ENCODE results near the gene SENP5. TPM values are rescaled to one million over a fixed set of nuclear protein-coding genes. Genes with fewer than 3 reads are reported as not detected.
"Not testable (repeated sequence)": the region's sequence is repeated elsewhere in the genome, so short reads cannot be mapped to it uniquely, and the experiment has no call there.

SENP5 gene
- total RNA-seq, 3 donors from 2014 or later = 40.3 to 50.9 (median 40.5) TPM

DNA sequence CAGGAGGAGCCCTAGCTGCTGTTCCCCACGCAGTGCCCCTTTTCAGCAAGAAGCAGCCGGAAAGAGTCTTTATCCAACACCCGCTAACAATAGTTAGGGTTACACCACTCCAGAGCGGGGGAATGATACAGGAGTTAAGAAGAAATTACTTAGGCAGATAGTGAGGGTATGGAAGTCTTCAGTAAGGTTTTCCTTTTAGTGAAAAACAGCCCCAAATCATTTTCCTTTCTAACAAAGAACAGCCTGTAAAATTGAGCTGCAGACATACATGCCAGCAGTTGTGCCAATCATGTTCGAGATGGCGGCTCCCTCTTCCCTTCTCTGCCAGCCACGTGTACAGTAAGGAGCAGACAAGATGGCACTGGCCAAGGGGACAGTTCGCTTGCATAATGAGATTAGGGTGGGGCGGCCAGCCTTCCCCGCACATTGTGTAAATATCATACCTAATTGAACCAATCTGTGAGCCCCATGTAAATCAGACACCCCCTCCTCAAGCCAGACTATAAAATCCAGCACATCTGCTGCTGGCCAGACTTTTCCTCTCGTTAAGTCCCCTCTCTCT is 18.5 kb upstream of the SENP5 start:
- no peaks in the 10 kb centered on the region for H3K36me3 ChIP-seq
- no peaks in the 10 kb centered on the region for H3K4me1 ChIP-seq
- H3K27me3 ChIP-seq = no peaks in the 10 kb centered on the region
- H3K4me3 ChIP-seq = no peak overlapping the region
- no peaks in the 10 kb centered on the region for H3K9me3 ChIP-seq
- intact Hi-C loops (cut with DNase I; ENCODE audit: low total_unique reads) = no loop called here
- no peak for DNase-seq (ENCODE audit: low spot score in 2 of 2)
- TF ChIP-seq POLR2A (IDR thresholded peaks at IDR 0.05) (no peak), POLR2AphosphoS5 (IDR thresholded peaks at IDR 0.05) (no peak), CTCF (IDR thresholded peaks at IDR 0.05) (no peak)
- no peak overlapping the region for H3K27ac ChIP-seq

- H3K27ac ChIP-seq; H3K9me3 ChIP-seq; H3K27me3 ChIP-seq; H3K4me1 ChIP-seq; H3K4me3 ChIP-seq; DNase-seq (ENCODE audit: low spot score in 2 of 2); intact Hi-C loops (cut with DNase I; ENCODE audit: low total_unique reads); H3K36me3 ChIP-seq: not testable (repeated sequence)
Observed at GRCh38 chr3:196863000-196863399, 4.7 kb upstream of the SENP5 start.

GRCh38 chr3:196867155-196867506 is 589 bp upstream of the SENP5 start:
- TF ChIP-seq POLR2A (IDR thresholded peaks at IDR 0.05) (no peak), CTCF (IDR thresholded peaks at IDR 0.05) (no peak), POLR2AphosphoS5 (IDR thresholded peaks at IDR 0.05) (no peak)
- Histone ChIP-seq H3K36me3 (no peaks in the 10 kb centered on the region), H3K4me1 (peaks cover 0 to 3% of the 10 kb centered on the region in 2 donors), H3K4me3 (peak overlapping the region; percentile 77 to 99 (median 88)), H3K9me3 (no peaks in the 10 kb centered on the region), H3K27ac (peak overlapping the region; percentile 94 to 95), H3K27me3 (no peaks in the 10 kb centered on the region)
- intact Hi-C loops (cut with DNase I; ENCODE audit: low total_unique reads) = no loop called here
- DNase-seq (ENCODE audit: low spot score in 2 of 2) = no peak

DNA sequence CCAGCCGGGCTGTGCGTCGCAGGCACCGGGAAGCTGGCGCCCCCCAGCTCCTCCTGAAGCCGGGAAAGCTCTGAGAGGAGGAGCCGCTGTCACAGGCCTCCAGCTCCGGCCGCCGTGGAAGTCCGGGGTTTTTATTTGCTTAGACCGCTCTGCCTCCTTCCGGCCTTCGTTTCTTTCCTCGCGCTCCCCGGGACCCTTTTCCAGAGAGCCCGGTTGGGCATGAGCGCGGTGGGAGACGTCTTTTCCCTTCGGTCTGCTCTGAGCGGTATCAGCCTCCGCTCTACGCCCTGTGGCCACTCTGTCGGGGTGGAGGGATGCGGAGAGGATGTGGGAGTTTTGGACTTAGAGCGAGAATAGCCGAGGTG is 559 bp downstream of the SENP5 start:
- DNase-seq (ENCODE audit: low spot score in 2 of 2) = no peak
- Histone ChIP-seq H3K36me3 (no peaks in the 10 kb centered on the region), H3K4me3 (peak overlapping the region; percentile 77 to 99 (median 88)), H3K27me3 (no peaks in the 10 kb centered on the region), H3K9me3 (no peaks in the 10 kb centered on the region), H3K4me1 (peaks cover 0 to 3% of the 10 kb centered on the region in 2 donors), H3K27ac (peak overlapping the region; percentile 94 to 95)
- intact Hi-C loops (cut with DNase I; ENCODE audit: low total_unique reads) = no loop called here
- TF ChIP-seq CTCF (IDR thresholded peaks at IDR 0.05) = no peak
- TF ChIP-seq POLR2AphosphoS5 (IDR thresholded peaks at IDR 0.05) = no peak
- no peak for TF ChIP-seq POLR2A (IDR thresholded peaks at IDR 0.05)

DNA sequence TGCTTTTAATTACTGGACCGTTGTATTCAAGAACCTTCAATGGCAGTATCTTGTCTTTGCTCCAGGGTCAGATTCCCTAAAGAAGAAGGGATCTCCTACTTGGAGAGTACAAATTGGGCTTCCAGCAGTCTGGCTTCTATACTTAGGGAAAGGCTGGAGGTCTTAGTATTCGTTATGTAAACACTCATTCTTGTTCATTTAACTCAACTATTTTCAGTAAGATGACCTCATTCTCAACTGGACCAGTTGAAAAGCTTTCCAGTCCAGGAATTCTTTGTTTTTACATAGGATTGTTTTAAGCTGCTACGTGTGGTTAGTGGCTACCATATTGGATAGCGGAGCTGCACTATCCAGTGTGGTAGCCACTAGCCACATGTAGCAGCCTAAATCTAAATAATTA is 4.6 kb downstream of the SENP5 start:
- Histone ChIP-seq H3K4me3 (no peak overlapping the region), H3K27ac (no peak overlapping the region), H3K4me1 (peaks cover 0 to 3% of the 10 kb centered on the region in 2 donors), H3K27me3 (no peaks in the 10 kb centered on the region), H3K36me3 (no peaks in the 10 kb centered on the region), H3K9me3 (no peaks in the 10 kb centered on the region)
- intact Hi-C loops (cut with DNase I; ENCODE audit: low total_unique reads) = no loop called here
- no peak for TF ChIP-seq POLR2AphosphoS5 (IDR thresholded peaks at IDR 0.05)
- no peak for TF ChIP-seq POLR2A (IDR thresholded peaks at IDR 0.05)
- no peak for TF ChIP-seq CTCF (IDR thresholded peaks at IDR 0.05)
- no peak for DNase-seq (ENCODE audit: low spot score in 2 of 2)

GRCh38 chr3:196874511-196875094 is 6.9 kb downstream of the SENP5 start:
- not testable (repeated sequence) for H3K27me3 ChIP-seq; DNase-seq (ENCODE audit: low spot score in 2 of 2); H3K9me3 ChIP-seq; H3K27ac ChIP-seq; H3K4me1 ChIP-seq; H3K4me3 ChIP-seq; H3K36me3 ChIP-seq
- intact Hi-C loops (cut with DNase I; ENCODE audit: low total_unique reads) = loop anchor here (5.0 kb wide), 1 partner anchor 152 kb away; no protein-coding TSS in a partner anchor

All from breast epithelium (tissue), 4 donors.